RWPE1 (cell line): ENCODE data around the gene ERP44.

Source experiments
- CTCF ChIA-PET: fragments of 350-600 bp; sonication (Branson Sonifier 250); formaldehyde crosslinking; extraction: SDS; loops from one replicate; lab custom pipeline; 2021; lab: Yijun Ruan, JAX
- POLR2A ChIA-PET: fragments of 400-600 bp; formaldehyde crosslinking; extraction: SDS; loops from one replicate; lab custom pipeline; 2020; ENCODE audit warnings: antibody characterized with exemption; ENCODE audit not compliant: low non-redundant PET; lab: Yijun Ruan, JAX
- DNase-seq: peaks from one replicate; pipeline ENCODE4 v3.0.0; 2012; ENCODE audit warnings: low spot score
- H3K27ac ChIP-seq: fragments of 450-650 bp; 2 replicates; pipeline ENCODE4 v1.5.1; 2017
- CTCF ChIP-seq: fragments of 450-650 bp; conservative IDR thresholded peaks from 2 replicates; pipeline ENCODE4 v1.5.1; 2017; ENCODE audit warnings: low read depth, mild to moderate bottlenecking

Gene ERP44

GRCh38 chr9:99978221-99978620 lies 120.6 kb downstream of the ERP44 start:
- no peak for TF ChIP-seq CTCF
- no peak overlapping the region for H3K27ac ChIP-seq
- no peak for DNase-seq
- POLR2A ChIA-PET = no interaction called here
- CTCF ChIA-PET = interaction anchor here (0.6 to 0.7 kb wide), 4 partner anchors 155 to 815 kb away, joined by 3 to 4 read pairs (median 4); no protein-coding TSS in a partner anchor

DNA sequence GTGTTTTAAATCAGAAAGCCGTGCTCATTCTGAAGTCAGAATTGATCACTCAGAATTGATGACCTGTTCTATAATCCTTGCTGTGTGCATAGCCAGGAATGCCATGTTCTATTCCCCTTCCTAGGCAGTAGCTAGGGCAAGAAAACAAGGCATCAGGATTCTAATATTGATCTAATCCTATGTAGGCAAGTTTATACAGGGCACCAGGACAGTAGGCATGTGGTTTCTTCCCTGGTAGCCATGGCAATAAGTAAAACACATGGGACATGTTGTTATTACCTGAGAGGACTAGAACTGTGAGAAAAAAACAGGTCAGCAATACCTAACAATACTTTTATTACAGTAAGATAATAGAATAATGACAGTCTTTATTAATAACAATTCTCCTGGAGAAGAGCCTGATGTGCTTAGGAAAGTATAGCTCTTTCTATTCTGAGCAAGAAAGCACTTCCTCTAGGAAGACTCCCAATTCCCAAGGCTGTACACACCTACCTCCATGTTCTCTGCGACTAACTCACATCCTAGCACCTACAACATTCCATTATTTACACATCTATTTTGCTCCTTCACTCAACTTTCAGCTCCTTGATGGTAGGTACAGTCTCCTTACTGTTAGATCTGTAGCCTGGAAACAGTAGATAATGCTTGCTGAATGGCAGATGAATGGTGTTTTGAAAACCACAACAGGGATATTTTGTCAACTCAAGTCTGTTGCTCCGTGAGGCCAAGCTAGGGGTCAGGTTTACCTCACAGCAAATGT lies 121.6 kb downstream of the ERP44 start:
- ChIA-PET POLR2A (no interaction called here), CTCF (interaction anchor here (0.6 kb wide), 1 partner anchor 50 kb away, joined by 4 read pairs; no protein-coding TSS in a partner anchor)
- TF ChIP-seq CTCF = no peak
- no peak overlapping the region for H3K27ac ChIP-seq
- no peak for DNase-seq

DNA sequence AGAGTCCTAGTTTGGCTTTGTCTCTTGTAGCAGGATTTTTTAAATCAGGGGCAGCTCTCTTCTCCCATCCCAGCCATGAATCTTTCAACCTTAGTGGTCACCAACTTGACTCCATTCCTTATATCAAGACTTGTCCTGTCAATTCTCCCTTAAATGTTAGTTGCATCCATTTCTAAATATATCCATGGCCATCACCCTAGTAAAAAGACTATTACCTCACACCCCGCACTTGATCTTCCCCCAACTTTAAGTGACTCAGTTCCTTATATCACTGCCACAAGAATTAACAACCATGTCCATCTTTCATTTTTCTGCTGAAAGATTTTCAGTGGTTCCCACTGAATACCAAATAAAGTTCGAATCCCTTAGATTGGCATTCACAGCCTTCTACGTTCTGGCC lies 125.3 kb downstream of the ERP44 start:
- POLR2A ChIA-PET = no interaction called here
- DNase-seq = no peak
- H3K27ac ChIP-seq = no peak overlapping the region
- CTCF ChIA-PET = interaction anchor here (0.6 kb wide), 1 partner anchor 259 kb away, joined by 3 read pairs; no protein-coding TSS in a partner anchor
- TF ChIP-seq CTCF = no peak

DNA sequence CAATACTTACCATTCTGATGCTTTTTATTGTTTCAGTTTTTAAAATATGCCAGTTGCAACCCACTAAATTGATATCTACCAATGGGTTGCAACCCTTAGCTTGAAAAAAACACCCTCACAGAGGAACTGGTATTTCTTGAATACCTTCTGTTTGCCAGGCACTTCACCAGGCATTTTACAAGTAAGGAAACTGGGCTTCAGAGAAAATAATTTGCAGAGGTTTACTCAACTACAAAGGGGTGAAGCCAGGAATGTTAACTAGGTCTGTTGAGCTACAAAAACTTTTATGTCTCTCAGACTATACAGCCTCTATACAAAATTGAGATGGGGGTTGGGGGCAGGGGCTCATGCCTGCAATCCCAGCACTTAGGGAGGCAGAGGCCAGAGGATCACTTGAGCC lies 127.4 kb downstream of the ERP44 start:
- TF ChIP-seq CTCF = no peak
- ChIA-PET CTCF (interaction anchor here (0.6 kb wide), 1 partner anchor 1266 kb away, joined by 9 read pairs; no protein-coding TSS in a partner anchor), POLR2A (no interaction called here)
- DNase-seq = no peak
- H3K27ac ChIP-seq = no peak overlapping the region

DNA sequence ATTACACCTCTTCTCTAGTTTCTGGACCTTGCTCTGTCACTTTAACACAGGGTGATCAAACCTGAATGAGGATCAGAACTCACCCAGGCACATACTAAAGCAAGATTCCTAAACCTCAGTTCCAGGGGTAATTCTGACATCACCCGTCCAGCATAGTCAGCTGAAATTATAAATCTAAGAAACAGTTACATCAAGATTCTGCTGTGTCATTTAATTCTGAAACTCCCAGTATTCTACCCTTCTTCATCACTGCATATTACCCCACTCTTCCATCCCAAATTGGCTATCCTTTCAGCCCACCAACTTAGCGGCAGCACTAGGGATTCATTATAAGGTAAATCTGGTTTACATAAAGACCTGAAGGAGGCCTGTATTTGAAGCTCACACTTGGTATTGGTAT lies 128.3 kb downstream of the ERP44 start:
- CTCF ChIA-PET = no interaction called here
- DNase-seq = no peak
- H3K27ac ChIP-seq = no peak overlapping the region
- POLR2A ChIA-PET = no interaction called here
- no peak for TF ChIP-seq CTCF

DNA sequence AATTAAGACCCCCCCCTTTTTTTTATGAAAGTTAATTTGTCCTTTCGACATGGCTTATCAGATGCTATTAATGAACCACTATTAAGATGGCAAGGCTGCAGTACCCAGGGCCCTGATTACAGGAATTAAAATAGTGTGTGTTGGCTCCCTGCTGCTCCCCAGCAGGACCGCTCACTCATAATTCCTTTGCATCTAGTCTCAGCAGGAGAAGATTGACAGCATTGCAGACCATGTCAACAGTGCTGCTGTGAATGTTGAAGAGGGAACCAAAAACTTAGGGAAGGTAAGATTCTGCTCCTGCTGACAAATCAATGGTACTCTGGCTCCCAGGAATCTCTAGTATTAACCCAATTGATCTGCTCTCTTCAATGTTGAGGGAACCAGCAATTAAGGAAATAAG lies 131.3 kb downstream of the ERP44 start:
- ChIA-PET POLR2A (no interaction called here), CTCF (no interaction called here)
- no peak for DNase-seq
- TF ChIP-seq CTCF = no peak
- H3K27ac ChIP-seq = no peak overlapping the region
